HG02938 (cell line): ENCODE measurements around the gene TRMT10C.
"Not testable (repeated sequence)": the region's sequence is repeated elsewhere in the genome, so short reads cannot be mapped to it uniquely, and the experiment has no call there.

Source experiments
- ATAC-seq: cut with Tn5 transposase; IDR thresholded peaks from one replicate; pipeline ENCODE4 v1.9.1; 2021; ENCODE audit warnings: mild to moderate bottlenecking, moderate library complexity; ENCODE audit not compliant: unreplicated experiment

TRMT10C gene

GRCh38 chr3:101548527-101549105 is 13.1 kb upstream of the TRMT10C start:
- ATAC-seq: no peak

DNA sequence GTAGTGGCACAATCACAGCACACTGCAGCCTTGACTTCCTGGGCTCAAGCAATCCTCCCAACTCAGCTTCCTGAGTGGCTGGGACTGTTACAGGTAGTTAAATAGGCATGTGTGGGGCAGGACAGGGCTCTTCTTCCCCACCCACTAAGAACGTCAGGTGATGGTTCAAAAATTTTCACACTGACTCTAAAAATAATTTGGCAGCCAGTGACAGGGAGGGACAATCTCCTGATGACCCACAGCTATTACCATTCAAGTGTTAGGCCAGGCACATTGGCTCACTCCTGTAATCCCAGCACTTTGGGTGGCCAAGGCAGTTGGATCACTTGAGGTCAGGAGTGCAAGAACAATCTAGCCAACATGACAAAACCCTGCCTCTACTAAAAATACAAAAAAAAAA is 12.2 kb upstream of the TRMT10C start:
- ATAC-seq: no peak

DNA sequence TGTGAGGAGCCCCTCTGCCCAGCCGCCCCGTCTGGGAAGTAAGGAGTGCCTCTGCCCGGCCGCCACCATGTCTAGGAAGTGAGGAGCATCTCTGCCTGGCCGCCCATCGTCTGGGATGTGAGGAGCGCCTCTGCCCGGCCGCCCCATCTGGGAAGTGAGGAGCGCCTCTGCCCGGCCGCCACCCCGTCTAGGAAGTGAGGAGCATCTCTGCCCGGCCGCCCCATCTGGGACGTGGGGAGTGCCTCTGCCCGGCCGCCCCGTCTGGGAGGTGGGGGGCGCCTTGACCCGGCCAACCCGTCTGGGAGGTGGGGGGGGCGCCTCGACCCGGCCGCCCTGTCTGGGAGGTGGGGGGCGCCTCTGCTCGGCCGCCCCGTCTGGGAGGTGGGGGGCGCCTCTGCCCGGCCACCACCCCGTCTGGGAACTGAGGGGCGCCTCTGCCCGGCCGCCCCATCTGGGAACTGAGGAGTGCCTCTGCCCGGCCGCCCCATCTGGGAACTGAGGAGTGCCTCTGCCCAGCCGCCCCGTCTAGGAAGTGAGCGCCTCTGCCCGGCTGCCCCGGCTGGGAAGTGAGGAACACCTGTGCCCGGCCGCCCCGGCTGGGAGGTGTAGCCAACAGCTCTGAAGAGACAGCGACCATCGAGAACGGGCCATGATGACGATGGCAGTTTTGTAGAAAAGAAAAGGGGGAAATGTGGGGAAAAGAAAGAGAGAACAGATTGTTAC is 10.1 kb upstream of the TRMT10C start:
- not testable (repeated sequence) for ATAC-seq

DNA sequence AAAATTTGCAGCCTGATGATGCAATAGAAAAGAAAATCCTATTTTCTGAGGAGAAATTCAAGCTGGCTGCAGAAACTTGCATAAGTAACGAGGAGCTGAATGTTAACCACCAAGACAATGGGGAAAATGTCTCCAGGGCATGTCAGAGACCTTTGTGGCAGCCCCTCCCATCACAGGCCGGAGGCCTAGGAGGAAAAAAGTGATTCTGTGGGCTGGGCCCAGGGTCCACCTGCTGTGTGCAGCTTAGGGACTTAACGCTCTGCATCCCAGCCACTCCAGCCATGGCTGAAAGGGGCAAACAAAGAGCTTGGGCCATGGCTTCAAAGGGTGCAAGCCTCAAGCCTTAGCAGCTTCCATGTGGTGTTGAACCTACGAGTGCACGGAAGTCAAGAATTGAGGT is 8.3 kb upstream of the TRMT10C start:
- ATAC-seq: not testable (repeated sequence)

- no peak for ATAC-seq
These were observed 5.6 kb upstream of the TRMT10C start for GRCh38 chr3:101556064-101556463.

GRCh38 chr3:101567528-101568317 is 6.1 kb downstream of the TRMT10C start:
- no peak for ATAC-seq

DNA sequence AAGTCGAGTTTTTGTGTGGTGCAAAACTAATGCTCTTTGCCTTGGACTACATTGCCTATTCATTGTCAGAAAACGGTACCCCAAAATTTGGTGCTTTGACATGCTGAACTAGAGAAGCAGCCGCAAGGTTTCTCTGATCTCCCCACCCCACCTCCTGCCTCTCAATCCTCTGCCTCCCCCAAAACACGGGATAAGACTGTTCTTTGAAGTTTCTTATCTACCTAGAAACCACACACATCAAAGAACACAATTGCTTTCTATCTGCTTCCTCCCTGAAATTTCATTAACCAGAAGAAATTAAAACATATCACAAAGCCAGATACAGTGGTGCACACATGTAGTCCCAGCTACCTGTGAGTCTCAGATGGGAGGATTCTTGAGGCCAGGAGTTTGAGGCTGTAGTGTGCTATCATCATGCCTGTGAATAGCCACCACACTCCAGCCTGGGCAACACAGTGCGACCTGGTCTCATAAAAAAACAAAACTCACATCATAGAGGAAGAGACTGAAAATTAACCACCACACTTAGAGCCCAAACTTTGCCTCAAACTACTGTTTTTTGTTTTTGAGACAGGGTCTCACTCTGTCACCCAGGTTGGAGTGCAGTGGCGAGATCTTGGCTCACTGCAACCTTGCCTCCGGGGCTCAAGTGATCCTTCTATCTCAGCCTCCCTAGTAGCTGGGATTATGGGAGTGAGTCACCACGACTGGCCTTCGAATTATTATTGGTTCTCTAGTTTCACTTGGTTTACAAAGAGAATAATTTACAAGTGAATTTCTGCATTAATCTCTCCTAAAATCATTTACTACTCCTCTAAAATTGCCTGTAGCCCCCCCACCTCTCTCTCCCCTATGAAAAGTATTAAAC is 9.6 kb downstream of the TRMT10C start:
- ATAC-seq: no peak

DNA sequence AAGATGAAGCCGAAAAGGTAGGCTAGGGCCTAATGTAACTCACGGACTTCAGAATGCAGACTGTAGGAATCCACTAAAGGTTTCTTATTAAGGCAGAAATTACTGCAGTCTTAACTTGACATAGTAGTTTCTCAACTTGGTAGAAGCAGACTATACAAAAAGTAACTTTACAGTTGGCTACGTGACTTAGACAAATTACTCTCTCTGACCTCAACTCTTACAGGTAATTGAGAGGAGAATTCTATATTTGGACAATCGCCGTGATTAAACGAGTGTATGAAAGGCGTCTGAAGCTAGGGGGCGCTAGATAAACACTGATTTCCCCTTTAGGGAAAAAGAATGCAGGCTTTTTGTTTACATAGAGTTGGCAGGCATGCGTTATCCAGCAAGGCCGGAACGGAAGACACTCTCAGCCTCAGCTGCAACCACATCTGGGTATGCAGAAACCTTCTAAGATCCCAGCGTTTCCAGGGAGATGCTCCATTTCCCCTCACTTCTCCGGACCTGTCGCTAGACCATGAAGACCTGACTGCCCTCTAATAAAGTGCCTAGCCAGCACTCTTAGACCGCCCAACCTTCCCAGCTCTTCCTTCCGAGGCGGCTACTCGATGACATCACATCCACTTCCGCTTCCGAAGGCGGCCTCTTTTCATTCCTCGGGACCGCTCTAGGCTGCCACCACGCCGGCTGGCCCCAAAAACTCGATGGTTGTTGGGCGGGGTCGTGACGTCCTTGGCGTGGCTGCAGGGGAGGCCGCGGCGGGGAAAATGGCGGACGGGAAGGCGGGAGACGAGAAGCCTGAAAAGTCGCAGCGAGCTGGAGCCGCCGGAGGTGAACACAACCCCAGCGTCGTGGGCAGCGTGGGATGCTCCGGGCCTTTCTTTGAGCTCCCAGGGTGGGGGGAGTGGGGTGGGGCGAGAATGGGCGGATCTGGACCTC is 12.1 kb downstream of the TRMT10C start, which contains the start of gene PCNP:
Gene PCNP (plus strand): TSS at position 732 of the 939 bp plus-strand sequence. CDS start 36 bp downstream, at position 768.
- peak; percentile 82 for ATAC-seq

DNA sequence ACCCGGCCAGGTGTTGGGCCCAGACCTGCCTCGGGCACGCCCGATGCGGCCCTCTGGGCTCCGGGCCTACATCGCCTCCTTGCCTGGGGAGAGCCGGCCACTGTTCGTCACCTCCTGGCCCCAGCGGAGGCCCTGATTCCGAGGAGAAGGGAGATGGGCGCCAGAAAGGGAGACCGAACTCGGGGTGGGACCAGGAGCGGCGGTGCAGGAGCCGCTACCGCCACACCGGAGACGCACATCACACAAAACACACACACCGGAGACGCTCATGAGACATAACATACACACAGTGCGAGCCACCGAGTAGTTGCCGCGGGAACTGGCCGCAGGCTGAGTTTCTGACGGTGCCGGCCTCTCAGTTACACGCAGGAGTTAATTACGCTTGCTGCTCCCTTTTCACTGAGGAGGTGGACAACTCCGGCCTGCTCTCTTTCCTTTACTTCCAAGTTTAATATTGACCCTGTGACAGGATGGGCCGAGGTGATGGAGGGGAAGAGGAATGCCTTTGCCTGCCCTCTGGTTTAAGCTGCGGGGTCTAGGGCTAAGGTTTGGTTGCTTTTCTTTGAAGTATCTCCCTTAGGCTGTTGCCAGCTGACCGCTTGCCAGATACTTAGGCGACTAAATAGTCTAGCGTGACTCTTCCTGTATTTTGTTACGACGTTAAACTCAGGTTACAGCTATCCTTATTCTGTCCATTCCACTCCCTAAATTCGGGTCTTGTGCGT is 12.9 kb downstream of the TRMT10C start:
- ATAC-seq: peak; percentile 53

DNA sequence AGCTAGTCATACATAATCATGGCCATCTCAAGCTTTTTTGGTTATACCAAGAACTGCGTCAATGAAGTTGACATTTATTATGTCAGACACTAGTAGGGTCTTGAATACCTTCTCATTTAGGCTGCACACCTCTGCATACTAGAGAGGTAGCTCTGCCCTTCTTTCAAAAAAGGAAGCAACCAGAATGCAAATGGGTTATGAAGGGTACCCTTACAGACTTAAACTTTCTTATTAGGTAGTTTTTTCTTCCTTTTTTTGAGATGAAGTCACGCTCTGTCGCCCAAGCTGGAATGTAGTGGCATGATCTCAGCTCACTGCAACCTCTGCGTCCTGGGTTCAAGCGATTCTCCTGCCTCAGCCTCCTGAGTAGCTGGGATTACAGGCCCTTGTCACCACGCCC is 15.6 kb downstream of the TRMT10C start:
- no peak for ATAC-seq

DNA sequence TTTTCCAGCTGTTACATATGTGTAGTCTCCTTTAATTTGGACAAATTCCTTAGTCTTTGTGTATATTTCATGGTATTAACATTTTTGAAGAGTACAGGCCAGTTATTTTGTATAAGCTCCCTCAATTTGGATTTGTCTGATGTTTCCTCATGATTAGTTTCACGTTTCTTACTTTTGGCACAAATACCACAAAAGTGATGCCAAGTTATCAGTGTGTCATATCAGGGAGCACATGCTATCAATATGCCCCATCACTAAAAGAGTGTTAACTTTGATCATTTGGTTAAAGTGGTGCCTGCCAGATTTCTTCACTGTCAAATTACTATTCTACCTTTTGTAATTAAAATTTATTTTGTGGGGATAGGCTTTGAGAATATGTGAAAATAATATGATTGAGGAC is 26.9 kb downstream of the TRMT10C start:
- ATAC-seq: no peak

DNA sequence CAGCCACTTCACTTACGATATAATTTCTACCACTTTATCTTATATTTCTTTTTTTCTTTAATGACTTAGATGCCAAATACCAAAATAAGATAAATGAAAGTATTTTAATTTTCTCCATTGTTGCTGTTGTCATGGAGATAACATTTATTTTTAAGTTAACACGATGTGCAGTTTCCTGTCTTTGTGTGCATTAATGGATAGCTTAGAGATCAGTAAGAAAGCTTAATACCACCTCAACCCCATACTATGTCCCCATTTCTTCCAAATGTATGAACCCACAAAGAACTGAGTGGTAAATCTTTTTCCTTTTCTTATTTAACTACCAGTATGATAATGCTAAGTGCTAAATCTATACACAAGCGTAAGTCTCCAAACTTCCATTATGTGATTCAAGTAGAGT is 29.4 kb downstream of the TRMT10C start:
- ATAC-seq: no peak

GRCh38 chr3:101602731-101603130 is 41.1 kb downstream of the TRMT10C start:
- no peak for ATAC-seq

DNA sequence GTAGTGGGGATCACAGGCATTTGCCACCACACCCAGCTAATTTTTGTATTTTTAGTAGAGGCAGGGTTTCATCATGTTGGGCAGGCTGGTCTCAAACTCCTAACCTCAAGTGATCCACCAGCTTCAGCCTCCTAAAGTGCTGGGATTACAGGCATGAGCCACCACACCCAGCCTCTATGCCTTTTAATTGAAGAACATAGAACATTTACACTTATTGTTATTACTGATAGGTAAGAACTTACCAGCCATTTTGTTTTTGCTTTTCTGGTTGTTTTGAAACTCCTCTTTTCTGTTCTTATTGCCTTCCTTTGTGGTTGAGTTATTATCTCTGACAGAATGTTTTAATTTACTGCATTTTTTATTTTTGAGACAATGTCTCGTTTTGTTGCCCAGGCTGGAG is 41.5 kb downstream of the TRMT10C start:
- ATAC-seq: no peak

- ATAC-seq: not testable (repeated sequence)
These were observed 43.7 kb downstream of the TRMT10C start for GRCh38 chr3:101605398-101605797.

GRCh38 chr3:101611023-101611422 is 49.4 kb downstream of the TRMT10C start:
- no peak for ATAC-seq

DNA sequence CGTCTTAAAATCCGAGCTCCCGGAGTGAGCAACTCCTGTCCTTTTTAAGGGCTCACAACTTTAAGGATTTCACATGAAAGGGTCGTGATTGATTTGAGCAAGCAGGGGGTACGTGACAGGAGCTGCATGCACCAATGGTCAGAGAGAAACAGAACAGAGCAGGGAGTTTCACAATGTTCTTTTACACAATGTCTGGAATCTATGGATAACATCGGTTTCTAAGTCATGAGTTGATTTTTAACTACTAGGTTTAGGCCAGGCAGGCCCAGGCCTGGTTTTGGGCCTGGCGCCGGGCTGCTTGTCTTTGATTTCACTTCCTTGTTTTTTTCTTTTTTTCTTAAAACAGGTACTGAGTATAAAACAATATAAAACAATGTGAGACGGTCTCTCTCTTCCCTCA is 51.3 kb downstream of the TRMT10C start:
- ATAC-seq: not testable (repeated sequence)

- ATAC-seq: no peak
These were observed 53.9 kb downstream of the TRMT10C start for GRCh38 chr3:101615525-101615924.
